Measurements from ENCODE around the gene MSLN. TPM values are rescaled to one million over a fixed set of nuclear protein-coding genes. Genes with fewer than 3 reads are reported as not detected.
A peak's percentile ranks its signal among the peaks of the same experiment; 100 is the strongest.

MSLN gene
- total and polyA plus RNA-seq, 2 of the 13 experiments (the other 11 are each of a cell fraction or from before 2014, with no cell fraction given), result 2.0 to 2.3 TPM

DNA sequence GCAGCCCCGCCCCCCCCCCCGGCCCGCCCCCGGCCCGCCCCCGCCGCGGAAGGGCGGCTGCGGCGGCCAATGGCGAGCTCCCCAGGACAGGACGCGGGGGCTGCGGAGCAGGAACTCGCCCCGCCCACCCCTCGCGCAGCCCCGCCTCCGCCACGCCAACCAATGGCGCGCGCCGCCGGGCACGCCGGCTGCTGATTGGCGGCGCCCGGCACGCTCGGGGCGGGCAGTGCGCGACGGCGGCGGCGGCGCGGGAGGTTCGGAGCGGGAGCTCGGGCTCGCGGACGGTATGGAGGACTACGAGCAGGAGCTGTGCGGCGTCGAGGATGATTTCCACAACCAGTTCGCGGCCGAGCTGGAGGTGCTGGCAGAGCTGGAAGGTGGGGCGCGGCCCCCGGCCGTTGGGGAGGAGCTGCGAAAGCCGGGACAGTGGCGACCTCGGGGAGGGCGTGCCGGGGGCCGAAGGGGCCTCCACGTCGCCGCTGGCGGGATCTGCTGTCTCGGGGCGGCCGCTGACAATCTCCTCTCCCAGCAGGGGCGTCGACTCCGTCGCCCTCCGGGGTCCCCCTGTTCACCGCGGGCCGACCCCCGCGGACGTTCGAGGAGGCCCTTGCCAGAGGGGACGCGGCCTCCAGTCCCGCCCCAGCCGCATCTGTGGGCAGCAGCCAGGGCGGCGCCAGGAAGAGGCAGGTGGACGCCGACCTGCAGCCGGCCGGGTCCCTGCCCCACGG, 28.0 kb downstream of the MSLN start, which contains the start of gene CHTF18 (continued):
- TF ChIP-seq, protein P1, sequence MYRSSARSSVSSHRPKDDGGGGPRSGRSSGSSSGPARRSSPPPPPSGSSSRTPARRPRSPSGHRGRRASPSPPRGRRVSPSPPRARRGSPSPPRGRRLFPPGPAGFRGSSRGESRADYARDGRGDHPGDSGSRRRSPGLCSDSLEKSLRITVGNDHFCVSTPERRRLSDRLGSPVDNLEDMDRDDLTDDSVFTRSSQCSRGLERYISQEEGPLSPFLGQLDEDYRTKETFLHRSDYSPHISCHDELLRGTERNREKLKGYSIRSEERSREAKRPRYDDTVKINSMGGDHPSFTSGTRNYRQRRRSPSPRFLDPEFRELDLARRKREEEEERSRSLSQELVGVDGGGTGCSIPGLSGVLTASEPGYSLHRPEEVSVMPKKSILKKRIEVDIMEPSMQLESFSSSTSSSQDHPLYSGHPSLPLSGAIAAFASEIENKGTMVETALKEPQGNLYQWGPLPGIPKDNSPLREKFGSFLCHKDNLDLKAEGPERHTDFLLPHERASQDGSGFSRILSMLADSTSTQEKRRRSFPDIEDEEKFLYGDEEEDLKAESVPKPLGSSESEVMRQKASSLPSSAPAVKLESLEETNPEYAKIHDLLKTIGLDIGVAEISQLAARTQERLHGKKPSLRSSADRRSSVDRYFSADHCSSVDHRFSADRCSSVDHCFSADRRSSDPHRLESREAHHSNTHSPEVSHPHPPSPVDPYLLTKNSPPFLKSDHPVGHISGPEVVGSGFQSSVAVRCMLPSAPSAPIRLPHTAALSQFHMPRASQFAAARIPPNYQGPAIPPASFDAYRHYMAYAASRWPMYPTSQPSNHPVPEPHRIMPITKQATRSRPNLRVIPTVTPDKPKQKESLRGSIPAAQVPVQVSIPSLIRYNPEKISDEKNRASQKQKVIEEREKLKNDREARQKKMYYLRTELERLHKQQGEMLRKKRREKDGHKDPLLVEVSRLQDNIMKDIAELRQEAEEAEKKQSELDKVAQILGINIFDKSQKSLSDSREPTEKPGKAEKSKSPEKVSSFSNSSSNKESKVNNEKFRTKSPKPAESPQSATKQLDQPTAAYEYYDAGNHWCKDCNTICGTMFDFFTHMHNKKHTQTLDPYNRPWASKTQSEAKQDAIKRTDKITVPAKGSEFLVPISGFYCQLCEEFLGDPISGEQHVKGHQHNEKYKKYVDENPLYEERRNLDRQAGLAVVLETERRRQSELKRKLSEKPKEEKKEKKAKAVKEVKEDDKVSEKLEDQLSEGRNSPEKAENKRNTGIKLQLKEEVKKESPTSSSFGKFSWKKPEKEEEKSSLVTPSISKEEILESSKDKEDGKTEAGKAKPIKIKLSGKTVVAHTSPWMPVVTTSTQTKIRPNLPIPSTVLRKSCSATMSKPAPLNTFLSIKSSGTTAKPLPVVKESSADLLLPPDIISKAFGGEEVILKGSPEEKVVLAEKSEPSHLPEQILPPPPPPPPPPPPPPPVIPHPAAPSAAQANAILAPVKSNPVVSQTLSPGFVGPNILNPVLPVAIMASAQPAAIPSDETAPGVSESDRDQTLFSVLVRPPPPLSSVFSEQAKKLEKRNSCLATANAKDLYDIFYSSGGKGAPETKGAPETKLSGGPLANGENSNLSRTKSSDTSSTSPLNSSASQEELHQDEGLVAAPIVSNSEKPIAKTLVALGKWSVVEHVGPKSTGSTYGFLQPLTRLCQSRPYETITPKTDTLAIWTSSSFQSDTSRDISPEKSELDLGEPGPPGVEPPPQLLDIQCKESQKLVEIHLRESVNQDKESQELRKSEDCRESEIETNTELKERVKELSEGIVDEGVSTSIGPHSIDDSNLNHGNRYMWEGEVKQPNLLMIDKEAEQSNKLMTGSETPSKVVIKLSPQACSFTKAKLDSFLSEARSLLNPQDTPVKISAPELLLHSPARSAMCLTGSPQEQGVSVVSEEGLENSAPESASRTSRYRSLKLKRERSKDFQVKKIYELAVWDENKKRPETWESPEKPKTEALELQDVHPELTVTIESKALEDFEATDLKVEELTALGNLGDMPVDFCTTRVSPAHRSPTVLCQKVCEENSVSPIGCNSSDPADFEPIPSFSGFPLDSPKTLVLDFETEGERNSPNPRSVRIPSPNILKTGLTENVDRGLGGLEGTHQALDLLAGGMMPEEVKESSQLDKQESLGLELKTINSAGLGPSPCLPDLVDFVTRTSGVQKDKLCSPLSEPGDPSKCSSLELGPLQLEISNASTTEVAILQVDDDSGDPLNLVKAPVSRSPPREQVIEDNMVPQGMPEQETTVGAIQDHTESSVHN (CRISPR knock-in tag; IDR thresholded peaks at IDR 0.05), result no peak
- TF ChIP-seq, protein P2, sequence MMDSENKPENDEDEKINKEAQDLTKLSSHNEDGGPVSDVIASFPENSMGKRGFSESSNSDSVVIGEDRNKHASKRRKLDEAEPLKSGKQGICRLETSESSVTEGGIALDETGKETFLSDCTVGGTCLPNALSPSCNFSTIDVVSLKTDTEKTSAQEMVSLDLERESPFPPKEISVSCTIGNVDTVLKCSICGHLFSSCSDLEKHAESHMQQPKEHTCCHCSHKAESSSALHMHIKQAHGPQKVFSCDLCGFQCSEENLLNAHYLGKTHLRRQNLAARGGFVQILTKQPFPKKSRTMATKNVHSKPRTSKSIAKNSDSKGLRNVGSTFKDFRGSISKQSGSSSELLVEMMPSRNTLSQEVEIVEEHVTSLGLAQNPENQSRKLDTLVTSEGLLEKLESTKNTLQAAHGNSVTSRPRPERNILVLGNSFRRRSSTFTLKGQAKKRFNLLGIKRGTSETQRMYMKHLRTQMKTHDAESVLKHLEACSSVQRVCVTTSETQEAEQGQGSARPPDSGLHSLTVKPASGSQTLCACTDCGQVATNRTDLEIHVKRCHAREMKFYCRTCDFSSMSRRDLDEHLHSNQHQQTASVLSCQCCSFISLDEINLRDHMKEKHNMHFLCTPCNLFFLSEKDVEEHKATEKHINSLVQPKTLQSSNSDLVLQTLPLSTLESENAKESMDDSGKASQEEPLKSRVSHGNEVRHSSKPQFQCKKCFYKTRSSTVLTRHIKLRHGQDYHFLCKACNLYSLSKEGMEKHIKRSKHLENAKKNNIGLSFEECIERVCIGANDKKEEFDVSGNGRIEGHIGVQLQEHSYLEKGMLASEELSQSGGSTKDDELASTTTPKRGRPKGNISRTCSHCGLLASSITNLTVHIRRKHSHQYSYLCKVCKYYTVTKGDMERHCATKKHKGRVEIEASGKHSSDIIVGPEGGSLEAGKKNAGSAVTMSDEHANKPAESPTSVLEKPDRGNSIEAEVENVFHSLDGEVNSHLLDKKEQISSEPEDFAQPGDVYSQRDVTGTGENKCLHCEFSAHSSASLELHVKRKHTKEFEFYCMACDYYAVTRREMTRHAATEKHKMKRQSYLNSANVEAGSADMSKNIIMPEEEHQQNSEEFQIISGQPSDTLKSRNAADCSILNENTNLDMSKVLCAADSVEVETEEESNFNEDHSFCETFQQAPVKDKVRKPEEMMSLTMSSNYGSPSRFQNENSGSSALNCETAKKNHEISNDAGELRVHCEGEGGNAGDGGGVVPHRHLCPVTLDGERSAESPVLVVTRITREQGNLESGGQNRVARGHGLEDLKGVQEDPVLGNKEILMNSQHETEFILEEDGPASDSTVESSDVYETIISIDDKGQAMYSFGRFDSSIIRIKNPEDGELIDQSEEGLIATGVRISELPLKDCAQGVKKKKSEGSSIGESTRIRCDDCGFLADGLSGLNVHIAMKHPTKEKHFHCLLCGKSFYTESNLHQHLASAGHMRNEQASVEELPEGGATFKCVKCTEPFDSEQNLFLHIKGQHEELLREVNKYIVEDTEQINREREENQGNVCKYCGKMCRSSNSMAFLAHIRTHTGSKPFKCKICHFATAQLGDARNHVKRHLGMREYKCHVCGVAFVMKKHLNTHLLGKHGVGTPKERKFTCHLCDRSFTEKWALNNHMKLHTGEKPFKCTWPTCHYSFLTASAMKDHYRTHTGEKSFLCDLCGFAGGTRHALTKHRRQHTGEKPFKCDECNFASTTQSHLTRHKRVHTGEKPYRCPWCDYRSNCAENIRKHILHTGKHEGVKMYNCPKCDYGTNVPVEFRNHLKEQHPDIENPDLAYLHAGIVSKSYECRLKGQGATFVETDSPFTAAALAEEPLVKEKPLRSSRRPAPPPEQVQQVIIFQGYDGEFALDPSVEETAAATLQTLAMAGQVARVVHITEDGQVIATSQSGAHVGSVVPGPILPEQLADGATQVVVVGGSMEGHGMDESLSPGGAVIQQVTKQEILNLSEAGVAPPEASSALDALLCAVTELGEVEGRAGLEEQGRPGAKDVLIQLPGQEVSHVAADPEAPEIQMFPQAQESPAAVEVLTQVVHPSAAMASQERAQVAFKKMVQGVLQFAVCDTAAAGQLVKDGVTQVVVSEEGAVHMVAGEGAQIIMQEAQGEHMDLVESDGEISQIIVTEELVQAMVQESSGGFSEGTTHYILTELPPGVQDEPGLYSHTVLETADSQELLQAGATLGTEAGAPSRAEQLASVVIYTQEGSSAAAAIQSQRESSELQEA (CRISPR knock-in tag; IDR thresholded peaks at IDR 0.05; ENCODE audit: not compliant biosample characterization), result no peak
- TF ChIP-seq RNF2 (conservative IDR thresholded peaks at IDR 0.05; ENCODE audit: low read depth) (0 out of 2 replicates have a peak, but pooled peaks have one; percentile 50), SRY (CRISPR knock-in tag; IDR thresholded peaks at IDR 0.05) (no peak), POLR2AphosphoS2 (IDR thresholded peaks at IDR 0.05; ENCODE audit: low read depth, low read length) (no peak), CBX1 (IDR thresholded peaks at IDR 0.05; ENCODE audit: low read depth) (no peak), FOXK1 (CRISPR knock-in tag; IDR thresholded peaks at IDR 0.05; ENCODE audit: borderline replicate concordance, low read depth) (no peak), SP4 (CRISPR knock-in tag; IDR thresholded peaks at IDR 0.05) (peak; percentile 91; the same call in 1 of the 2 replicates), NCOR1 (IDR thresholded peaks at IDR 0.05; ENCODE audit: borderline replicate concordance, low read length) (no peak), ZNF530 (CRISPR knock-in tag; IDR thresholded peaks at IDR 0.05; ENCODE audit: low read depth) (0 out of 2 replicates have a peak, but pooled peaks have one; percentile 43)
- TF ChIP-seq, protein P3, sequence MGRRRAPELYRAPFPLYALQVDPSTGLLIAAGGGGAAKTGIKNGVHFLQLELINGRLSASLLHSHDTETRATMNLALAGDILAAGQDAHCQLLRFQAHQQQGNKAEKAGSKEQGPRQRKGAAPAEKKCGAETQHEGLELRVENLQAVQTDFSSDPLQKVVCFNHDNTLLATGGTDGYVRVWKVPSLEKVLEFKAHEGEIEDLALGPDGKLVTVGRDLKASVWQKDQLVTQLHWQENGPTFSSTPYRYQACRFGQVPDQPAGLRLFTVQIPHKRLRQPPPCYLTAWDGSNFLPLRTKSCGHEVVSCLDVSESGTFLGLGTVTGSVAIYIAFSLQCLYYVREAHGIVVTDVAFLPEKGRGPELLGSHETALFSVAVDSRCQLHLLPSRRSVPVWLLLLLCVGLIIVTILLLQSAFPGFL (CRISPR knock-in tag; IDR thresholded peaks at IDR 0.05), result no peak

Measured in HepG2 (cell line).